Measurements from ENCODE around the gene MAP4K5. TPM values are rescaled to one million over a fixed set of nuclear protein-coding genes. Genes with fewer than 3 reads are reported as not detected.

Gene MAP4K5
- total and polyA plus RNA-seq, 2 of the 4 experiments (the other 2 are of a cell fraction): 33.1 to 46.1 TPM

GRCh38 chr14:50451854-50452253 lies 80.5 kb downstream of the MAP4K5 start:
- Histone ChIP-seq H3K9me1 (ENCODE audit: insufficient read depth, low read length) (no peaks in the 10 kb centered on the region; the same call in 1 of the 2 replicates), H3K56ac (ENCODE audit: extremely low read depth, insufficient read depth, low read length) (no peak overlapping the region), H3K14ac (replicated peaks; ENCODE audit: low read depth, low read length) (no peak overlapping the region), H3K9me3 (ENCODE audit: control insufficient read depth, insufficient read depth, low read length) (no peaks in the 10 kb centered on the region), H2AK5ac (ENCODE audit: low read depth, low read length) (no peak overlapping the region), H3K4me2 (ENCODE audit: low read depth, low read length) (no peak overlapping the region), H2BK120ac (ENCODE audit: low read depth, low read length) (no peak overlapping the region), H3K23ac (ENCODE audit: low read depth, low read length) (no peak overlapping the region), H2AK9ac (replicated peaks; ENCODE audit: low read depth, low read length, poor library complexity) (no peak overlapping the region), H3K79me1 (ENCODE audit: low read depth in 1 of 2, low read length in 2 of 2) (peaks cover 19 to 33% of the 10 kb centered on the region in 2 experiments), H2AFZ (replicated peaks; ENCODE audit: low read length, poor library complexity) (no peak overlapping the region), H3K18ac (ENCODE audit: low read depth, low read length) (no peak overlapping the region), H4K20me1 (ENCODE audit: insufficient read depth, low read length) (peaks cover 9% of the 10 kb centered on the region; the same call in 1 of the 2 replicates), H2BK15ac (ENCODE audit: low read depth, low read length) (no peak overlapping the region), H4K8ac (ENCODE audit: low read depth in 2 of 2, low read length in 2 of 2) (no peak overlapping the region), H3K27ac (ENCODE audit: insufficient read depth, low read length) (no peak overlapping the region), H2BK20ac (ENCODE audit: low read depth, low read length) (no peak overlapping the region), H3K4me3 (ENCODE audit: insufficient read depth, low read depth, low read length) (no peak overlapping the region), H3K27me3 (ENCODE audit: control insufficient read depth, insufficient read depth, low read length) (no peaks in the 10 kb centered on the region), H3K4me1 (ENCODE audit: control insufficient read depth, insufficient read depth, low read length) (peaks cover 5% of the 10 kb centered on the region), H4K5ac (ENCODE audit: low read depth, low read length) (no peak overlapping the region), H3K9ac (ENCODE audit: low read depth, low read length) (no peak overlapping the region), H4K91ac (ENCODE audit: insufficient read depth, low read depth, low read length) (no peak overlapping the region), H2BK5ac (ENCODE audit: low read depth, low read length, poor library complexity, severe bottlenecking) (no peak overlapping the region), H3K36me3 (ENCODE audit: control insufficient read depth, insufficient read depth, low read length) (peaks cover 20% of the 10 kb centered on the region), H3K4ac (ENCODE audit: low read depth, low read length) (no peak overlapping the region)
- in situ Hi-C loops (cut with MboI; ENCODE audit: low sequenced_read_pairs) (no loop called here), intact Hi-C loops (cut with micrococcal nuclease) (loop anchor here (5.0 to 10.0 kb wide), 2 partner anchors 73 to 130 kb away; no protein-coding TSS in a partner anchor), dilution Hi-C loops (cut with HindIII; ENCODE audit: low sequenced_read_pairs, unreplicated experiment) (no loop called here)
- no TSS peak for BruUV-seq (replicated peaks)
- no peak for ATAC-seq (ENCODE audit: low read depth)
- TF ChIP-seq, protein P1, sequence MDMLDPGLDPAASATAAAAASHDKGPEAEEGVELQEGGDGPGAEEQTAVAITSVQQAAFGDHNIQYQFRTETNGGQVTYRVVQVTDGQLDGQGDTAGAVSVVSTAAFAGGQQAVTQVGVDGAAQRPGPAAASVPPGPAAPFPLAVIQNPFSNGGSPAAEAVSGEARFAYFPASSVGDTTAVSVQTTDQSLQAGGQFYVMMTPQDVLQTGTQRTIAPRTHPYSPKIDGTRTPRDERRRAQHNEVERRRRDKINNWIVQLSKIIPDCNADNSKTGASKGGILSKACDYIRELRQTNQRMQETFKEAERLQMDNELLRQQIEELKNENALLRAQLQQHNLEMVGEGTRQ (IDR thresholded peaks at IDR 0.05; ENCODE audit: low read depth, low read length): no peak
- TF ChIP-seq SMC3 (IDR thresholded peaks at IDR 0.05; ENCODE audit: low read depth, low read length) (no peak), NFE2L2 (IDR thresholded peaks at IDR 0.05; ENCODE audit: low read depth, low read length) (no peak), RCOR1 (IDR thresholded peaks at IDR 0.05; ENCODE audit: insufficient replicate concordance, low read length) (no peak), POLR2A (IDR thresholded peaks at IDR 0.05; ENCODE audit: low read depth, low read length) (no peak), FOS (IDR thresholded peaks at IDR 0.05; ENCODE audit: low read depth, low read length) (no peak), MXI1 (IDR thresholded peaks at IDR 0.05; ENCODE audit: borderline replicate concordance, low read depth, low read length) (no peak), BHLHE40 (IDR thresholded peaks at IDR 0.05; ENCODE audit: low read depth, low read length) (no peak), RAD21 (IDR thresholded peaks at IDR 0.05; ENCODE audit: low read length) (no peak), CEBPB (IDR thresholded peaks at IDR 0.05; ENCODE audit: low read depth, low read length) (no peak), MAZ (IDR thresholded peaks at IDR 0.05; ENCODE audit: borderline replicate concordance, low read depth, low read length) (no peak), RFX5 (IDR thresholded peaks at IDR 0.05; ENCODE audit: low read depth, low read length) (no peak)
- TF ChIP-seq, protein P2, sequence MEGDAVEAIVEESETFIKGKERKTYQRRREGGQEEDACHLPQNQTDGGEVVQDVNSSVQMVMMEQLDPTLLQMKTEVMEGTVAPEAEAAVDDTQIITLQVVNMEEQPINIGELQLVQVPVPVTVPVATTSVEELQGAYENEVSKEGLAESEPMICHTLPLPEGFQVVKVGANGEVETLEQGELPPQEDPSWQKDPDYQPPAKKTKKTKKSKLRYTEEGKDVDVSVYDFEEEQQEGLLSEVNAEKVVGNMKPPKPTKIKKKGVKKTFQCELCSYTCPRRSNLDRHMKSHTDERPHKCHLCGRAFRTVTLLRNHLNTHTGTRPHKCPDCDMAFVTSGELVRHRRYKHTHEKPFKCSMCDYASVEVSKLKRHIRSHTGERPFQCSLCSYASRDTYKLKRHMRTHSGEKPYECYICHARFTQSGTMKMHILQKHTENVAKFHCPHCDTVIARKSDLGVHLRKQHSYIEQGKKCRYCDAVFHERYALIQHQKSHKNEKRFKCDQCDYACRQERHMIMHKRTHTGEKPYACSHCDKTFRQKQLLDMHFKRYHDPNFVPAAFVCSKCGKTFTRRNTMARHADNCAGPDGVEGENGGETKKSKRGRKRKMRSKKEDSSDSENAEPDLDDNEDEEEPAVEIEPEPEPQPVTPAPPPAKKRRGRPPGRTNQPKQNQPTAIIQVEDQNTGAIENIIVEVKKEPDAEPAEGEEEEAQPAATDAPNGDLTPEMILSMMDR (conservative IDR thresholded peaks at IDR 0.05; ENCODE audit: low read depth, low read length): no peak
- ChIA-PET POLR2A (ENCODE audit: unreplicated experiment) (no interaction called here), CTCF (interaction anchor here (0.6 kb wide), 1 partner anchor 16 kb away, joined by 4 read pairs; no protein-coding TSS in a partner anchor)
- WGBS, 2 experiments (ENCODE audit: extremely low coverage in 2 of 2, insufficient read length in 1 of 2): no CpG with 5 or more reads among the region's 6 CpGs
- no peak for DNase-seq

Data from IMR-90 (cell line).